Stomach (tissue), 4 donors: Measurements from ENCODE around the gene NTN1.

Experiments used
- CTCF ChIP-seq, 7 experiments: fragments of 450-650 bp in 4 of 7; fragments of 200-600 bp in 3 of 7; sonication (generic) in 3 of 7; IDR thresholded peaks; one replicate each; pipeline ENCODE4 v1.5.1; 2016 to 2019; ENCODE audit warnings: antibody characterized with exemption in 7 of 7, control low read depth in 2 of 7, mild to moderate bottlenecking in 1 of 7
- EP300 ChIP-seq: sonication (generic); formaldehyde crosslinking; IDR thresholded peaks from one replicate; pipeline ENCODE4 v1.6.1; 2017; ENCODE audit warnings: antibody characterized with exemption

GRCh38 chr17:9225305-9226101 lies 204.2 kb downstream of the NTN1 start:
- TF ChIP-seq CTCF (IDR thresholded peaks at IDR 0.05) (no peak), EP300 (no peak)
